GM12878 (cell line): ENCODE data around the gene SERPINA4.

Source experiments
- CBX3 ChIP-seq: fragments of 200-600 bp; sonication (generic); IDR thresholded peaks from 2 replicates; pipeline ENCODE4 v1.6.1; 2016; ENCODE audit warnings: low read depth, borderline replicate concordance
- CEBPB ChIP-seq, 2 experiments: fragments of 150-350 bp in 1 of 2; IDR thresholded peaks; 2 replicates each; pipeline ENCODE4 v1.6.1; 2012 to 2014; ENCODE audit warnings: low read depth in 2 of 2, low read length in 2 of 2, borderline replicate concordance in 1 of 2, inconsistent platforms in 1 of 2
- CTCF ChIP-seq, 3 experiments: IDR thresholded peaks in 2 of 3; conservative IDR thresholded peaks in 1 of 3; 2 replicates each; pipeline ENCODE4 v1.5.1; 2011; ENCODE audit warnings: low read depth in 3 of 3, low read length in 3 of 3, mild to moderate bottlenecking in 3 of 3, control low read depth in 2 of 3, moderate library complexity in 2 of 3, inconsistent platforms in 1 of 3, mixed read lengths in 1 of 3; ENCODE audit not compliant: control insufficient read depth in 2 of 3, insufficient read depth in 1 of 3; ENCODE audit errors: extremely low read depth in 1 of 3
- DPF2 ChIP-seq: fragments of 450-650 bp; IDR thresholded peaks from 2 replicates; pipeline ENCODE4 v1.6.1; 2017; ENCODE audit warnings: mild to moderate bottlenecking
- E2F4 ChIP-seq: IDR thresholded peaks from 2 replicates; pipeline ENCODE4 v1.6.1; 2012; ENCODE audit warnings: low read depth, low read length, improper control_type of control experiment
- EP300 ChIP-seq, 2 experiments: fragments of 150-350 bp in 1 of 2; IDR thresholded peaks; 2 replicates each; pipeline ENCODE4 v1.6.1; 2011 to 2012; ENCODE audit warnings: low read depth in 2 of 2, low read length in 2 of 2, borderline replicate concordance in 1 of 2, improper control_type of control experiment in 1 of 2, inconsistent platforms in 1 of 2; ENCODE audit not compliant: control insufficient read depth in 1 of 2
- HCFC1 ChIP-seq: fragments of 150-350 bp; IDR thresholded peaks from 2 replicates; pipeline ENCODE4 v1.6.1; 2014; ENCODE audit warnings: low read length
- HDGF ChIP-seq: fragments of 450-650 bp; IDR thresholded peaks from 2 replicates; pipeline ENCODE4 v1.6.1; 2016; ENCODE audit warnings: antibody characterized with exemption
- MXI1 ChIP-seq: fragments of 150-350 bp; IDR thresholded peaks from 2 replicates; pipeline ENCODE4 v1.6.1; 2011; ENCODE audit warnings: low read depth, mild to moderate bottlenecking, inconsistent platforms, low read length, improper control_type of control experiment
- TF ChIP-seq, protein P1 (sequence below): fragments of 450-650 bp; IDR thresholded peaks from 2 replicates; pipeline ENCODE4 v1.6.1; 2017; ENCODE audit warnings: mild to moderate bottlenecking

DNA sequence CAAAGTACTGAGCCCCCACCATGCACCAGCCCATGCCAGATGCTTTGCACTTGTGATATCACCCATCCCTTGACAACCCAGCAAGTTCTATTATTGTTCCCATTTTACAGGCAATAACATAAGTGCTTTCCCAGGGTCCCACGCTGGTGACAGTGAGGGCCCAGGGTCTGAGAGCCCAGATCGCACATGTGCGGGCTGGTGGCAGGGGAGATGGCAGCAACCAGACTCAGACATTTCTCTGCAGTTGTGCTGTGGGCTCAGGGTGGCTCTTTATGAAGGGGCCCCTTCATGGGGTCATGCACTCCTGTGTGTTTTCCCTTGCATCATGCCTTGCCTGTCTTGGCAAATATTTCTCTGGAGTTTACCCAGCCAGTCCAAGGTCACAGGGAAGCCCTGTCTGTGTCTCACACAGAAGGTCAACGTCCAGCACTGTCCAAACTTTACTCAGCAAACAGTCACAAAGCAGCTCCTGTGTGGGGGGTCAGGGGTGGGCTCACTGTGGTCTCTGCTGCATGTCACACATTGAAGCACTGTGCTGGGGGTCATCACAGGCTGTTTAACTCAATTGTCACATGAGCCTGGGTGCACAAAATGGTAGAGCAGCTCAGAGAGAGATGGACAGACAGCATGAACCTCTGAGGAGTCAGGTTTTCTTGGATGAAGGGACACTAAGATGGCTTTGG lies 32.6 kb downstream of the SERPINA4 start:
- no peak for TF ChIP-seq CEBPB (IDR thresholded peaks at IDR 0.05; ENCODE audit: borderline replicate concordance in 1 of 2, low read depth in 2 of 2, low read length in 2 of 2)
- TF ChIP-seq MXI1: no peak
- TF ChIP-seq E2F4: no peak
- TF ChIP-seq DPF2: no peak
- TF ChIP-seq CTCF (IDR thresholded peaks at IDR 0.05 in 2 of 3, conservative IDR thresholded peaks at IDR 0.05 in 1 of 3; ENCODE audit: control insufficient read depth in 2 of 3, extremely low read depth in 1 of 3, insufficient read depth in 1 of 3, low read depth in 3 of 3, low read length in 3 of 3): no peak
- no peak for TF ChIP-seq HDGF
- no peak for TF ChIP-seq EP300 (IDR thresholded peaks at IDR 0.05; ENCODE audit: borderline replicate concordance in 1 of 2, control insufficient read depth in 1 of 2, low read depth in 2 of 2, low read length in 2 of 2)
- TF ChIP-seq CBX3: no peak
- no peak for TF ChIP-seq HCFC1
- TF ChIP-seq, protein P1, sequence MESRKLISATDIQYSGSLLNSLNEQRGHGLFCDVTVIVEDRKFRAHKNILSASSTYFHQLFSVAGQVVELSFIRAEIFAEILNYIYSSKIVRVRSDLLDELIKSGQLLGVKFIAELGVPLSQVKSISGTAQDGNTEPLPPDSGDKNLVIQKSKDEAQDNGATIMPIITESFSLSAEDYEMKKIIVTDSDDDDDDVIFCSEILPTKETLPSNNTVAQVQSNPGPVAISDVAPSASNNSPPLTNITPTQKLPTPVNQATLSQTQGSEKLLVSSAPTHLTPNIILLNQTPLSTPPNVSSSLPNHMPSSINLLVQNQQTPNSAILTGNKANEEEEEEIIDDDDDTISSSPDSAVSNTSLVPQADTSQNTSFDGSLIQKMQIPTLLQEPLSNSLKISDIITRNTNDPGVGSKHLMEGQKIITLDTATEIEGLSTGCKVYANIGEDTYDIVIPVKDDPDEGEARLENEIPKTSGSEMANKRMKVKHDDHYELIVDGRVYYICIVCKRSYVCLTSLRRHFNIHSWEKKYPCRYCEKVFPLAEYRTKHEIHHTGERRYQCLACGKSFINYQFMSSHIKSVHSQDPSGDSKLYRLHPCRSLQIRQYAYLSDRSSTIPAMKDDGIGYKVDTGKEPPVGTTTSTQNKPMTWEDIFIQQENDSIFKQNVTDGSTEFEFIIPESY: no peak
